Measurements from ENCODE around the gene CETN1.

DNA sequence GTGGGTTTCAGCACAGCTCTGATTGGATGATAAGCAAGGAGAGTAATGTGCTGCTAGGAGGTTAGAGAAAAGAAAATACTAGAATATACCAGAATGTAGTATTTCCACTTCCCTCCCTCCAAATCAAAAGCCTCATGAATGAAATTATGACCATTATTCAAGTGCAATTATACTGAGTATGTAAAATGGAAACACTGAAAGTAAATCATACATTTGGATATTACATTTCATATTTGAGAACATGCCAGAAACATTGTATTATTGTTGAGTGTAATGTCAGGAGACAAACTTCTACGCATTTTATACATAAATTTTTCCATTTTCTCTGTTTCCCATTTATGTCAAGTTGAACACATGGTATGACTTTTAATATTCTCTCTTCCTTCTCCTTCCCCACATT is 942 bp upstream of the CETN1 start:
- TF ChIP-seq POLR2AphosphoS5 (IDR thresholded peaks at IDR 0.05; ENCODE audit: low read depth, low read length) (no peak), TAF1 (IDR thresholded peaks at IDR 0.05; ENCODE audit: borderline replicate concordance, low read depth, low read length) (no peak), POLR2A (IDR thresholded peaks at IDR 0.05; ENCODE audit: low read depth, low read length) (no peak)
